ENCODE measurements around the gene BRI3.

Gene BRI3

GRCh38 chr7:98330926-98331529 lies 49.5 kb downstream of the BRI3 start:
- no peak overlapping the region for H3K27ac ChIP-seq (replicated peaks)
- DNase-seq (ENCODE audit: low read depth in 1 of 2, low spot score in 1 of 2) = no peak
- H3K4me3 ChIP-seq (replicated peaks; ENCODE audit: insufficient read depth, low read length) = no peak overlapping the region
- no peaks in the 10 kb centered on the region for H3K27me3 ChIP-seq (ENCODE audit: insufficient read depth, poor library complexity, severe bottlenecking)
- TF ChIP-seq POLR2AphosphoS5 (IDR thresholded peaks at IDR 0.05; ENCODE audit: low read depth) = no peak
- TF ChIP-seq REST (IDR thresholded peaks at IDR 0.05; ENCODE audit: insufficient replicate concordance, low read depth) = no peak
- TF ChIP-seq SPI1 (IDR thresholded peaks at IDR 0.05; ENCODE audit: borderline replicate concordance, low read depth) = no peak
- TF ChIP-seq CTCF (IDR thresholded peaks at IDR 0.05; ENCODE audit: insufficient read depth, low read length) = no peak
- TF ChIP-seq GABPA (IDR thresholded peaks at IDR 0.05; ENCODE audit: low read depth) = no peak

GRCh38 chr7:98334081-98334480 lies 52.6 kb downstream of the BRI3 start:
- Histone ChIP-seq H3K4me3 (replicated peaks; ENCODE audit: insufficient read depth, low read length) (no peak overlapping the region), H3K27ac (replicated peaks) (no peak overlapping the region), H3K27me3 (ENCODE audit: insufficient read depth, poor library complexity, severe bottlenecking) (no peaks in the 10 kb centered on the region)
- TF ChIP-seq SPI1 (IDR thresholded peaks at IDR 0.05; ENCODE audit: borderline replicate concordance, low read depth) (no peak), REST (IDR thresholded peaks at IDR 0.05; ENCODE audit: insufficient replicate concordance, low read depth) (no peak), GABPA (IDR thresholded peaks at IDR 0.05; ENCODE audit: low read depth) (no peak), POLR2AphosphoS5 (IDR thresholded peaks at IDR 0.05; ENCODE audit: low read depth) (no peak), CTCF (IDR thresholded peaks at IDR 0.05; ENCODE audit: insufficient read depth, low read length) (no peak)
- no peak for DNase-seq (ENCODE audit: low read depth in 1 of 2, low spot score in 1 of 2)

- H3K27ac ChIP-seq (replicated peaks) = no peak overlapping the region
- no peak overlapping the region for H3K4me3 ChIP-seq (replicated peaks; ENCODE audit: insufficient read depth, low read length)
- no peaks in the 10 kb centered on the region for H3K27me3 ChIP-seq (ENCODE audit: insufficient read depth, poor library complexity, severe bottlenecking)
- DNase-seq (ENCODE audit: low read depth in 1 of 2, low spot score in 1 of 2) = no peak
- no peak for TF ChIP-seq SPI1 (IDR thresholded peaks at IDR 0.05; ENCODE audit: borderline replicate concordance, low read depth)
- no peak for TF ChIP-seq REST (IDR thresholded peaks at IDR 0.05; ENCODE audit: insufficient replicate concordance, low read depth)
- TF ChIP-seq POLR2AphosphoS5 (IDR thresholded peaks at IDR 0.05; ENCODE audit: low read depth) = no peak
- TF ChIP-seq CTCF (IDR thresholded peaks at IDR 0.05; ENCODE audit: insufficient read depth, low read length) = no peak
- TF ChIP-seq GABPA (IDR thresholded peaks at IDR 0.05; ENCODE audit: low read depth) = no peak
These were observed 54.0 kb downstream of the BRI3 start for GRCh38 chr7:98335411-98335977.

All from HL-60 (cell line).